HepG2 (cell line): ENCODE measurements around the gene CLCN1. TPM values are rescaled to one million over a fixed set of nuclear protein-coding genes. Genes with fewer than 3 reads are reported as not detected.

Experiments
- ATAC-seq: fragments of 200-7000 bp; cut with Tn5 transposase; 3 replicates; pipeline ENCODE4 v1.9.1; 2020; ENCODE audit warnings: mild to moderate bottlenecking, moderate library complexity
- BruUV-seq: library from RNA; stranded (reverse); fragments of 400-500 nt; replicated peaks from 2 replicates; lab custom pipeline; 2021; lab: Mats Ljungman, UMichigan
- CTCF ChIA-PET: fragments of 300-600 bp; formaldehyde crosslinking; extraction: SDS; loops from one replicate; lab custom pipeline; 2021; ENCODE audit warnings: low total read pairs, inconsistent platforms, low intra/inter-chr PET ratio; lab: Yijun Ruan, JAX
- POLR2A ChIA-PET: fragments of 350-600 bp; sonication (Branson Sonifier 250); formaldehyde crosslinking; loops from one replicate; lab custom pipeline; 2020; ENCODE audit warnings: antibody characterized with exemption, inconsistent platforms; lab: Yijun Ruan, JAX
- DNase-seq: peaks from one replicate; pipeline ENCODE4 v3.0.0-alpha.2; 2015; ENCODE audit warnings: low spot score
- FAIRE-seq: peaks from 3 replicates; lab custom pipeline; 2011; peaks lifted over from hg19 to GRCh38; lab: Jason Lieb, UNC
- H2AFZ ChIP-seq: one replicate; pipeline ENCODE4 v1.6.1; 2011; ENCODE audit warnings: low read length, inconsistent platforms
- H3K27ac ChIP-seq: fragments of 300-600 bp; 3 replicates; pipeline ENCODE4 v1.8.0; 2011; ENCODE audit warnings: mixed run types, mild to moderate bottlenecking, mixed read lengths, low read length, inconsistent platforms; ENCODE audit not compliant: insufficient read depth; ENCODE audit errors: extremely low read length
- H3K27me3 ChIP-seq, 2 experiments: fragments of 200-600 bp in 1 of 2; 2 replicates in 1 of 2; 3 replicates in 1 of 2; pipeline versions ENCODE4 v1.6.0 to v1.8.0; 2011; ENCODE audit warnings: low read length in 2 of 2, mild to moderate bottlenecking in 2 of 2, moderate library complexity in 2 of 2, inconsistent platforms in 1 of 2; ENCODE audit not compliant: insufficient read depth in 2 of 2, control insufficient read depth in 1 of 2
- H3K36me3 ChIP-seq, 2 experiments: fragments of 200-600 bp in 1 of 2; replicated peaks in 1 of 2; 2 replicates in 1 of 2; 3 replicates in 1 of 2; pipeline versions ENCODE4 v1.5.1 to v1.8.0; 2011; ENCODE audit warnings: low read length in 2 of 2, inconsistent platforms in 1 of 2; ENCODE audit not compliant: insufficient read depth in 2 of 2, control insufficient read depth in 1 of 2
- H3K4me1 ChIP-seq: 2 replicates; pipeline ENCODE4 v1.5.1; 2012; ENCODE audit warnings: low read length, inconsistent platforms; ENCODE audit not compliant: insufficient read depth
- H3K4me2 ChIP-seq: 2 replicates; pipeline ENCODE4 v1.6.0; 2011; ENCODE audit warnings: low read depth, low read length, inconsistent platforms
- H3K4me3 ChIP-seq, 3 experiments: fragments of 200-600 bp in 1 of 3; sonication (generic), shearing (Covaris generic) in 1 of 3; replicated peaks in 1 of 3; 2 replicates each; pipeline ENCODE4 v1.5.1; 2011 to 2016; ENCODE audit warnings: low read length in 3 of 3, inconsistent platforms in 2 of 3, low read depth in 2 of 3, mild to moderate bottlenecking in 2 of 3, control low read depth in 1 of 3, mixed read lengths in 1 of 3; ENCODE audit not compliant: insufficient read depth in 1 of 3
- H3K79me2 ChIP-seq: one replicate; pipeline ENCODE4 v1.6.1; 2011; ENCODE audit warnings: low read length, inconsistent platforms; ENCODE audit not compliant: insufficient read depth
- H3K9ac ChIP-seq: 2 replicates; pipeline ENCODE4 v1.6.0; 2011; ENCODE audit warnings: mild to moderate bottlenecking, low read depth, low read length, inconsistent platforms; ENCODE audit not compliant: insufficient read depth
- H3K9me3 ChIP-seq: 2 replicates; pipeline ENCODE4 v1.5.1; 2012; ENCODE audit warnings: mild to moderate bottlenecking, low read length
- H4K20me1 ChIP-seq: 2 replicates; pipeline ENCODE4 v1.6.0; 2011; ENCODE audit warnings: inconsistent platforms, mild to moderate bottlenecking, low read length, moderate library complexity; ENCODE audit not compliant: insufficient read depth
- HMGXB4 ChIP-seq, 2 experiments: sonication (generic) in 1 of 2; formaldehyde crosslinking in 1 of 2; IDR thresholded peaks; 2 replicates each; pipeline versions ENCODE4 v1.4.0 to v1.6.1; 2018 to 2020; ENCODE audit warnings: missing genetic modification reagents in 2 of 2, borderline replicate concordance in 1 of 2, low read depth in 1 of 2, mild to moderate bottlenecking in 1 of 2, missing biosample characterization in 1 of 2
- KIAA2018 ChIP-seq: sonication (generic); formaldehyde crosslinking; IDR thresholded peaks from 2 replicates; pipeline ENCODE4 v1.5.0; 2020; ENCODE audit warnings: mild to moderate bottlenecking, missing genetic modification reagents, borderline replicate concordance
- POLR2AphosphoS2 ChIP-seq: IDR thresholded peaks from 2 replicates; pipeline ENCODE4 v1.6.1; 2011; ENCODE audit warnings: low read depth, low read length, improper control_type of control experiment
- ZHX1 ChIP-seq: sonication (generic); formaldehyde crosslinking; IDR thresholded peaks from 2 replicates; pipeline ENCODE4 v1.8.1; 2022; ENCODE audit warnings: low read depth, mild to moderate bottlenecking, missing genetic modification reagents
- WGBS: methylation state at CpG from one replicate; pipeline ENCODE4 v1.1.6; 2017; ENCODE audit warnings: low lambda C conversion rate; 5-methylcytosine and 5-hydroxymethylcytosine counted together
- in situ Hi-C: cut with HindIII; loops from 2 replicates; pipeline ENCODE4 v1.10.0; 2017; ENCODE audit warnings: low pct_unique_long_range_greater_than_20kb; ENCODE audit not compliant: extremely low pct_ligation_motif_present
- intact Hi-C: fragments of 100-400 bp; cut with micrococcal nuclease; formaldehyde crosslinking; loops from one replicate; pipeline ENCODE4 v1.10.0; 2022; ENCODE audit not compliant: unreplicated experiment
- polyA plus RNA-seq, 8 experiments: library from polyadenylated mRNA; depleted of rRNA in 3 of 8; stranded (reverse) in 7 of 8; unstranded in 1 of 8; fragments of >200 nt; fragmentation: Illumina TruSeq in 4 of 8; extraction: Trizol in 4 of 8; gene quantifications; 2 replicates each; pipeline versions ENCODE4 v1.2.1 to v1.2.3, GENCODE V29; 2011 to 2016; ENCODE audit warnings: low read depth in 4 of 8, missing spikeins in 1 of 8, mixed read lengths in 1 of 8; ENCODE audit not compliant: insufficient read depth in 1 of 8
- total RNA-seq, 5 experiments: library from RNA; depleted of rRNA; stranded (reverse); fragments of >200 nt; fragmentation: Illumina TruSeq; extraction: Trizol; gene quantifications; 2 replicates each; pipeline ENCODE4 v1.2.3, GENCODE V29; 2016; ENCODE audit warnings: low read depth in 1 of 5

CLCN1 gene
- total and polyA plus RNA-seq, 2 of the 13 experiments (the other 11 are each of a cell fraction or from before 2014, with no cell fraction given): 0.01 TPM; not detected in 1

GRCh38 chr7:143385891-143386781 is 70.2 kb downstream of the CLCN1 start (continued):
- TF ChIP-seq POLR2AphosphoS2: 0 out of 2 replicates have a peak, but pooled peaks have one; percentile 26

- Histone ChIP-seq H3K27ac (no peak overlapping the region), H3K36me3 (peaks cover 11 to 26% of the 10 kb centered on the region in 2 experiments), H3K4me2 (peak overlapping the region; percentile 27; the same call in 1 of the 2 replicates), H3K9me3 (no peaks in the 10 kb centered on the region), H3K4me3 (no peak overlapping the region), H3K9ac (no peak overlapping the region), H4K20me1 (peaks cover 9% of the 10 kb centered on the region; the same call in 1 of the 2 replicates), H3K27me3 (no peaks in the 10 kb centered on the region), H2AFZ (no peak overlapping the region), H3K79me2 (peaks cover 8% of the 10 kb centered on the region), H3K4me1 (peaks cover 69% of the 10 kb centered on the region)
- DNase-seq (no peak), ATAC-seq (peak; percentile 51), FAIRE-seq (no peak)
- in situ Hi-C loops: loop anchor here (25.0 kb wide), 1 partner anchor 525 kb away; the partner anchor contains the start of gene TCAF1
- ChIA-PET POLR2A (interaction anchor here (1.2 kb wide), 1 partner anchor 124 kb away, joined by 3 read pairs; the partner anchor contains the start of gene GSTK1), CTCF (no interaction called here)
- intact Hi-C loops: no loop called here
- WGBS: 74% methylated on average over 8 of the region's 23 CpGs
- BruUV-seq: no TSS peak
- TF ChIP-seq ZHX1 (0 out of 2 replicates have a peak, but pooled peaks have one; percentile 32), KIAA2018 (CRISPR knock-in tag) (no peak), HMGXB4 (CRISPR knock-in tag; IDR thresholded peaks at IDR 0.05; ENCODE audit: borderline replicate concordance in 1 of 2, low read depth in 1 of 2) (no peak)
These were observed 71.5 kb downstream of the CLCN1 start for GRCh38 chr7:143387156-143387975.
